ENCODE data around the gene GNG12.

Gene GNG12

DNA sequence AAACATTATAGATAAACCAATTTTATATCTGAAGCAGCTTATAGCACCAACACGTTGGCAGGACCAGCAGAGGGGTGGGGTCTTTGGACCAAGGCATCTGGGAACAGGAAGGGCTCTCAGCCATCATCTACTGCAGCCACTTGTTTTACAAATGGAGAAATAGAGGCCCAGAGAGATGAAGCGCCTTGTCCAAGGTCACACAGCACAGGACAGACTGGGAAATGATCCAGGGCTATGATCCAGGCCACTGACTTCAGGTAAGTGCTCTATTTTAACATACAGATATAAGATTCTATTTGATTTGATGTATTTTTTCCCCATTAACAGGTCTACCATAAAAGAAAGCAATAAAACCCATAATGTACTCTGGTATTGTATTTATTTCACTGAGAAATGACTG lies 131.4 kb downstream of the GNG12 start:
- TF ChIP-seq MYC (IDR thresholded peaks at IDR 0.05; ENCODE audit: low read depth, low read length) (no peak), POLR2A (IDR thresholded peaks at IDR 0.05; ENCODE audit: extremely low read depth, insufficient read length) (no peak)
- TF ChIP-seq, protein P1, sequence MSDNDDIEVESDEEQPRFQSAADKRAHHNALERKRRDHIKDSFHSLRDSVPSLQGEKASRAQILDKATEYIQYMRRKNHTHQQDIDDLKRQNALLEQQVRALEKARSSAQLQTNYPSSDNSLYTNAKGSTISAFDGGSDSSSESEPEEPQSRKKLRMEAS (IDR thresholded peaks at IDR 0.05; ENCODE audit: low read depth, low read length): no peak
- no peak overlapping the region for H3K4me3 ChIP-seq (ENCODE audit: low read depth, low read length)
- DNase-seq (ENCODE audit: low read depth): no peak

DNA sequence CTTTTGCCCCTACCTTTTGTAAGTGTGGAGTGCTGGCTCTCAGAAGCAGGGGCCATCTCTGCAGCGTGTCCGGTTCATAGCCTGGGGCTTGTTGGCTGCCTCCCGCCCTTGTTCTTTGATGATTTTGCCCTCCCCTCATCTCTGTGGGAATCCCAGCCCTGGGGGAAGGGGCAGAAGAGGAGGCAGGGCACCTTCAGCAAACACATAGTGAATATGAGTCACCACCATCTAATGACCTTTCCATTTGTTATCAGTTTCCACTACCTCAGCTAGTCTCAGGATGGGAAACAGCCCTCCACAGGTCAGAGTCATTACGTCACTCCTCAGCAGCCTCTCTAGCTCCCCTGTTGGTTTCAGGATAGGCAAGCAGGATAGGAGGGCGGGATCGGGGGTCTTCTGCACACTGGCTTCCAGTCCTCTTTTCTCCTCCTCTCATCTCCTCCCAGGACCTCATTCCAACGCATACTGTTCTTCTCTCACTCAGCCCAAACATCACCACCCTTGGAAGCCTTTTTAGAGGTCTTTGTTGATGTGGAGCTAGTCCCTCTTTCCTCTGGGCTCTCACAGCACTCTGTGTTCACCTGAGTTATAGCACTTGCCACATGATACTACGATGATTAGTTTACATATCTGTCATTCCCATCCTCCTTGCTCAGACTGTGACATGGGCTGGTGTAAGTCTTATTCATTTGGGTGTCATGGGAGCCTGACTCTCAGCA lies 132.4 kb downstream of the GNG12 start:
- TF ChIP-seq, protein P1 (IDR thresholded peaks at IDR 0.05; ENCODE audit: low read depth, low read length): no peak
- no peak for TF ChIP-seq POLR2A (IDR thresholded peaks at IDR 0.05; ENCODE audit: extremely low read depth, insufficient read length)
- no peak for TF ChIP-seq CTCF (IDR thresholded peaks at IDR 0.05; ENCODE audit: low read depth, low read length)
- no peak for TF ChIP-seq MYC (IDR thresholded peaks at IDR 0.05; ENCODE audit: low read depth, low read length)
- no peak for DNase-seq (ENCODE audit: low read depth)
- no peak overlapping the region for H3K4me3 ChIP-seq (ENCODE audit: low read depth, low read length)

DNA sequence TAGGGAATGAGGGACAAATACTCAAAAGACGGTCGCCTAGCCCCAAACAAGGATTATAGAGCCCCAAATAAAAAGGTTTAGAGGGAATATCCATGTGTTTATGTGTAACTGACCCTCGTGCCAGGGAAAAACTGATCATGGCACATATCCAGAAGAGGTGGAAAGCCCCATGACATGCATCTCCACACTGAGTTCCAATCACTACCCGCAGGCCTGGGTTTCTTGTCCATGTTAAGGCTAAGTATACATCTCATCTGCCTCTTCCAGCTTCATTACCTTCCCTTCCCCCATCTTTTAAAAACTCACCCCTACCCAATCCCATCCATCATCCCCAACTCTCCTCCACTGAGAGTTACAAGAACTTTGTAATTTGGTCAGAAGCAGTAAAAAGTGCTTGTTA lies 133.0 kb downstream of the GNG12 start:
- no peak for TF ChIP-seq MYC (IDR thresholded peaks at IDR 0.05; ENCODE audit: low read depth, low read length)
- no peak overlapping the region for H3K4me3 ChIP-seq (ENCODE audit: low read depth, low read length)
- no peak for DNase-seq (ENCODE audit: low read depth)

GRCh38 chr1:67696708-67697107 lies 136.6 kb downstream of the GNG12 start:
- no peak overlapping the region for H3K4me3 ChIP-seq (ENCODE audit: low read depth, low read length)
- DNase-seq (ENCODE audit: low read depth): no peak
- no peak for TF ChIP-seq MYC (IDR thresholded peaks at IDR 0.05; ENCODE audit: low read depth, low read length)
- no peak for TF ChIP-seq CTCF (IDR thresholded peaks at IDR 0.05; ENCODE audit: low read depth, low read length)

- no peak for DNase-seq (ENCODE audit: low read depth)
- H3K4me3 ChIP-seq (ENCODE audit: low read depth, low read length): no peak overlapping the region
- TF ChIP-seq, protein P1 (IDR thresholded peaks at IDR 0.05; ENCODE audit: low read depth, low read length): no peak
- TF ChIP-seq MYC (IDR thresholded peaks at IDR 0.05; ENCODE audit: low read depth, low read length) (no peak), CTCF (IDR thresholded peaks at IDR 0.05; ENCODE audit: low read depth, low read length) (no peak), POLR2A (IDR thresholded peaks at IDR 0.05; ENCODE audit: extremely low read depth, insufficient read length) (no peak)
Measured at GRCh38 chr1:67695963-67696362, 137.3 kb downstream of the GNG12 start.

- TF ChIP-seq, protein P1 (IDR thresholded peaks at IDR 0.05; ENCODE audit: low read depth, low read length): no peak
- TF ChIP-seq CTCF (IDR thresholded peaks at IDR 0.05; ENCODE audit: low read depth, low read length) (no peak), MYC (IDR thresholded peaks at IDR 0.05; ENCODE audit: low read depth, low read length) (no peak), POLR2A (IDR thresholded peaks at IDR 0.05; ENCODE audit: extremely low read depth, insufficient read length) (no peak)
- no peak overlapping the region for H3K4me3 ChIP-seq (ENCODE audit: low read depth, low read length)
- no peak for DNase-seq (ENCODE audit: low read depth)
Measured at GRCh38 chr1:67691712-67692111, 141.6 kb downstream of the GNG12 start.

DNA sequence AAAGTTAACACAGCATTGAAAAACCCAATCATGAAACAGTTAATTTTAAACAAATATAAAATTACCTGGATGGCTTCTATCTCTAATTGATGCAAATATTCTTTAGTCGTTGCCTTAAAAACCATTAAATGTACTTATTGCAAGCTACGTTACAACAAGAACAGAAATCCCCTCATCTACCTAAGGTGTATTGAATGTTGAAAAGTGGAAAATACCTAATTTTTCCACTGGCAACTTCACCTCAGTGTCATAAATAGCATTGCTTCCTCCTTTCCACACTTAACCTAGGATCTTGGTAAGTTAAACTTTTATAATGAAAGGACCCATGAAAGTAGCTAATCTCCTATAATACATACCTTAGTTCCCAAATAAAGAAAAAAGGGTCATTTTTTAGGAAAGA lies 142.9 kb downstream of the GNG12 start:
- H3K4me3 ChIP-seq (ENCODE audit: low read depth, low read length): no peak overlapping the region
- TF ChIP-seq, protein P1 (IDR thresholded peaks at IDR 0.05; ENCODE audit: low read depth, low read length): no peak
- TF ChIP-seq CTCF (IDR thresholded peaks at IDR 0.05; ENCODE audit: low read depth, low read length): no peak
- no peak for TF ChIP-seq POLR2A (IDR thresholded peaks at IDR 0.05; ENCODE audit: extremely low read depth, insufficient read length)
- TF ChIP-seq MYC (IDR thresholded peaks at IDR 0.05; ENCODE audit: low read depth, low read length): no peak
- no peak for DNase-seq (ENCODE audit: low read depth)

Data from NB4 (cell line).